NCI-H524 (cell line): ENCODE data around the gene SAMD14.
"Not testable (repeated sequence)": the region's sequence is repeated elsewhere in the genome, so short reads cannot be mapped to it uniquely, and the experiment has no call there.

Experiments
- DNase-seq, 2 experiments: peaks; one replicate each; lab custom pipeline; 2025; lab: John Stamatoyannopoulos, UW

Gene SAMD14

GRCh38 chr17:50075446-50076032, 54.4 kb downstream of the SAMD14 start:
- DNase-seq, result no peak

GRCh38 chr17:50074227-50074626, 55.7 kb downstream of the SAMD14 start:
- no peak for DNase-seq

- DNase-seq, result no peak
These were observed 57.0 kb downstream of the SAMD14 start for GRCh38 chr17:50072925-50073324.

- no peak for DNase-seq
These were observed 57.8 kb downstream of the SAMD14 start for GRCh38 chr17:50072130-50072529.

- DNase-seq, result no peak
These were observed 58.3 kb downstream of the SAMD14 start for GRCh38 chr17:50071692-50072091.

- no peak for DNase-seq
These were observed 58.9 kb downstream of the SAMD14 start for GRCh38 chr17:50070908-50071680.

GRCh38 chr17:50067996-50068395, 62.0 kb downstream of the SAMD14 start:
- no peak for DNase-seq

- DNase-seq, result no peak
These were observed 63.0 kb downstream of the SAMD14 start for GRCh38 chr17:50066995-50067394.

GRCh38 chr17:50065056-50065455, 64.9 kb downstream of the SAMD14 start:
- no peak for DNase-seq

- no peak for DNase-seq
These were observed 65.5 kb downstream of the SAMD14 start for GRCh38 chr17:50064253-50065001.

- no peak for DNase-seq
These were observed 66.3 kb downstream of the SAMD14 start for GRCh38 chr17:50063561-50064252.

- no peak for DNase-seq
These were observed 67.4 kb downstream of the SAMD14 start for GRCh38 chr17:50062293-50063243.

GRCh38 chr17:50061713-50062045, 68.3 kb downstream of the SAMD14 start:
- DNase-seq, result not testable (repeated sequence)

GRCh38 chr17:50060951-50061712, 68.8 kb downstream of the SAMD14 start:
- DNase-seq, result peak in 1 of 2 experiments; percentile 43
